Erythroblast (primary cell): Measurements from ENCODE around the gene OR14J1.
"Not testable (repeated sequence)": the region's sequence is repeated elsewhere in the genome, so short reads cannot be mapped to it uniquely, and the experiment has no call there.

ENCODE experiments used
- DNase-seq, 2 experiments: peaks; one replicate each; lab custom pipeline; 2025; lab: John Stamatoyannopoulos, UW
- GATA1 ChIP-seq: IDR thresholded peaks from 2 replicates; pipeline ENCODE4 v1.6.1; 2011; ENCODE audit warnings: low read depth, mild to moderate bottlenecking, control low read depth, low read length, moderate library complexity
- POLR2A ChIP-seq: IDR thresholded peaks from 2 replicates; pipeline ENCODE4 v1.6.1; 2011; ENCODE audit warnings: mild to moderate bottlenecking, low read length

Gene OR14J1

GRCh38 chr6:29301316-29301715, at the start of gene OR14J1:
Gene OR14J1, plus strand, starts transcription at chr6:29301701. Its CDS starts 4,989 bp downstream, at chr6:29306690.
- no peak for DNase-seq
- no peak for TF ChIP-seq GATA1
- no peak for TF ChIP-seq POLR2A

- DNase-seq, result no peak
- TF ChIP-seq GATA1, result no peak
- no peak for TF ChIP-seq POLR2A
Observed at GRCh38 chr6:29251736-29252135, 49.8 kb upstream of the OR14J1 start.

- DNase-seq, result no peak
- TF ChIP-seq GATA1, result no peak
- no peak for TF ChIP-seq POLR2A
Observed at GRCh38 chr6:29255530-29255929, 46.0 kb upstream of the OR14J1 start.

- no peak for DNase-seq
- TF ChIP-seq GATA1, result no peak
- TF ChIP-seq POLR2A, result no peak
Observed at GRCh38 chr6:29259721-29260120, 41.8 kb upstream of the OR14J1 start.

GRCh38 chr6:29263001-29263400, 38.5 kb upstream of the OR14J1 start:
- no peak for DNase-seq
- TF ChIP-seq POLR2A, result no peak
- no peak for TF ChIP-seq GATA1

GRCh38 chr6:29294499-29294914, 7.0 kb upstream of the OR14J1 start:
- DNase-seq, result no peak
- TF ChIP-seq GATA1 (no peak), POLR2A (no peak)

GRCh38 chr6:29295181-29295585, 6.3 kb upstream of the OR14J1 start:
- DNase-seq, result no peak
- no peak for TF ChIP-seq GATA1
- TF ChIP-seq POLR2A, result no peak

GRCh38 chr6:29295623-29296022, 5.9 kb upstream of the OR14J1 start:
- TF ChIP-seq GATA1 (no peak), POLR2A (no peak)
- no peak for DNase-seq

GRCh38 chr6:29319931-29320330, 18.4 kb downstream of the OR14J1 start:
- TF ChIP-seq POLR2A (no peak), GATA1 (no peak)
- no peak for DNase-seq

GRCh38 chr6:29323332-29323731, 21.8 kb downstream of the OR14J1 start:
- not testable (repeated sequence) for DNase-seq

GRCh38 chr6:29325777-29326176, 24.3 kb downstream of the OR14J1 start:
- TF ChIP-seq POLR2A, result no peak
- TF ChIP-seq GATA1, result no peak
- DNase-seq, result no peak

GRCh38 chr6:29332676-29333075, 31.2 kb downstream of the OR14J1 start:
- no peak for DNase-seq
- TF ChIP-seq GATA1 (no peak), POLR2A (no peak)

GRCh38 chr6:29336269-29336668, 34.8 kb downstream of the OR14J1 start:
- TF ChIP-seq GATA1 (no peak), POLR2A (no peak)
- DNase-seq, result no peak

- TF ChIP-seq GATA1 (no peak), POLR2A (no peak)
- no peak for DNase-seq
Observed at GRCh38 chr6:29345380-29345779, 43.9 kb downstream of the OR14J1 start.

- not testable (repeated sequence) for DNase-seq
Observed at GRCh38 chr6:29349348-29349747, 47.8 kb downstream of the OR14J1 start.

- DNase-seq, result no peak
- no peak for TF ChIP-seq GATA1
- no peak for TF ChIP-seq POLR2A
Observed at GRCh38 chr6:29354980-29355379, 53.5 kb downstream of the OR14J1 start.
